Measurements from ENCODE around the gene KIAA1671. TPM values are rescaled to one million over a fixed set of nuclear protein-coding genes. Genes with fewer than 3 reads are reported as not detected.

Gene KIAA1671
- total RNA-seq, 1 donor from 2014 or later = 17.6 TPM

DNA sequence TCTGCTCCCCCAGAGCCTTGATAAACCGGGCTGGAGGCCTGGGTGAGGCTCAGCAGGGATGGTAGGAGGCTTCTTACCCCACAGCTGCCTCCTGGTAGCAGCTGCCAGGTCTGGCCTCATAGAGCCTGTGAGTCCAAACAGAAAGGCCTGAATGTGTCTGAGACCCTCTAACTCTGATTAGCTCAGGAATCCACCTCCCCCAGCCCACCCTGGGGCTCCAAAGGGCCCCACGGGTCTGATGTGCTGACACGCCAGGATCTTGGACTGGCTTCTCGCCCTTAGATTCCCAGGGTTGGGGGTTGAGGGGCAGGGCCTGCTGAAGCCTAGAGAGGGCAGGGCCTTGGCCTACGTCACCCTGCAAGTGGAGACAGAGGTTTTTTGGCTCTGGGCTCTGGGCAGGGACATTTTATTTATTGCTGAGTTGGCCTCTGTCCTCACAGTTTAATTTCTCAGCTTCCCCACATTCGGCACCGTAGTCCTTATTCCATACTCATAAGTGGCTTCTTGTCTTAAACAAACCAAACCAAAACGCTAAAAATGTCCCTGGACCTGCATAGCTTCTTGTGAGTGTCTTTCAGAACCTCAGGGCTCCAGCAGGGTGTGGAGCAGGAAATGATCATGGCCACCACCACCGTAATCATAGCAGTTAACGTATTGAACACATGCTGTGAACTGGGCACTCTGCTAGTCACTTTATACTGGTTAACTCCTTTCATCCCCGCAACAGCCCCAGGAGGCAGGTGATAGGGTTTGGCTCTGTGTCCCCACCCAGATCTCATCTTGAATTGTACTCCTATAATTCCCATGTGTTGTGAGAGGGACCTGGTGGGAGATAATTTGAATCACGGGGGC, 25.1 kb downstream of the KIAA1671 start:
- Mint-ChIP-seq H3K9me3 (no peaks in the 10 kb centered on the region), H3K36me3 (ENCODE audit: low read depth) (no peaks in the 10 kb centered on the region), H3K4me3 (no peak overlapping the region), H3K27me3 (ENCODE audit: insufficient read depth) (peaks cover 14% of the 10 kb centered on the region), H3K4me1 (ENCODE audit: low read depth) (no peaks in the 10 kb centered on the region), H3K27ac (no peak overlapping the region)
- intact Hi-C loops (cut with micrococcal nuclease) = no loop called here
- DNase-seq (ENCODE audit: low spot score) = no peak

DNA sequence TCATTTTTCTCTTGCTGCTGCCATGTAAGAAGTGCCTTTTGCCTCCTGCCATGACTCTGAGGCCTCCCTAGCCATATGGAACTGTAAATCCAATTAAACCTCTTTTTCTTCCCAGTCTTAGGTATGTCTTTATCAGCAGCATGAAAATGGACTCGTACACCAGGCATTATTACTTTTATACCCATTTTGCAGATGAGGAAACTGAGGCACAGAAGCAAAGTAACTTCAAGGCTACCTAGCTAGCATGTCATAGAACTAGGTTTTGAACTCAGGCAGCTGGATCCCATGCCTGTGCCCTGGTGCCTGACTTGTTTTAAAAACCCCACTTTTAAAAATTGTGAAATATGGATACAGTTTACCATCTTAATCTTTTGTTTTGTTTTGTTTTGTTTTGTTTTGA, 25.8 kb downstream of the KIAA1671 start:
- no peak for DNase-seq (ENCODE audit: low spot score)
- Mint-ChIP-seq H3K4me1 (ENCODE audit: low read depth) (no peaks in the 10 kb centered on the region), H3K4me3 (no peak overlapping the region), H3K36me3 (ENCODE audit: low read depth) (no peaks in the 10 kb centered on the region), H3K27me3 (ENCODE audit: insufficient read depth) (peaks cover 16% of the 10 kb centered on the region), H3K27ac (no peak overlapping the region), H3K9me3 (no peaks in the 10 kb centered on the region)
- intact Hi-C loops (cut with micrococcal nuclease) = no loop called here

DNA sequence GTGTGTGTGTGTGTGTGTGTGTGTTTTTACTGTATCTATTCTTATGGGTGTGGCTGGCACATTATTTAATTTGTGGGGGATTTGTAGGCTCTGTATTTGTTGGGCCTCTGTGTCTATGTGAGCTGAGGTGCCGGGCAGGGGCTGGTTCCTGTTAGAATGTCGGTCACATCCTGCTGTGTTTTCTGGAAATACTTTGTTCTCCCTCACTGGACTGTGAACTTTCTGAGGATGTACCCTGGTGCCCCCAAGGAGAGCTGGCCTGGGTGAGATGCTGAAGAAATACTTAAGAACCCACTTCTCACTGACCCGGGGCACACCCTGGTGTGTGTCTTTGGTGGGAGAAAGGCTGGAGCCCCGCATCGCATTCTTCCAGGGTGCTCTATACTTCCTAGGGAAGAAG, 28.6 kb downstream of the KIAA1671 start:
- intact Hi-C loops (cut with micrococcal nuclease) = no loop called here
- no peaks in the 10 kb centered on the region for H3K36me3 Mint-ChIP-seq (ENCODE audit: low read depth)
- H3K27ac Mint-ChIP-seq = no peak overlapping the region
- H3K4me1 Mint-ChIP-seq (ENCODE audit: low read depth) = peaks cover 8% of the 10 kb centered on the region
- no peak for DNase-seq (ENCODE audit: low spot score)
- H3K4me3 Mint-ChIP-seq = no peak overlapping the region
- H3K27me3 Mint-ChIP-seq (ENCODE audit: insufficient read depth) = peaks cover 16% of the 10 kb centered on the region
- H3K9me3 Mint-ChIP-seq = no peaks in the 10 kb centered on the region

DNA sequence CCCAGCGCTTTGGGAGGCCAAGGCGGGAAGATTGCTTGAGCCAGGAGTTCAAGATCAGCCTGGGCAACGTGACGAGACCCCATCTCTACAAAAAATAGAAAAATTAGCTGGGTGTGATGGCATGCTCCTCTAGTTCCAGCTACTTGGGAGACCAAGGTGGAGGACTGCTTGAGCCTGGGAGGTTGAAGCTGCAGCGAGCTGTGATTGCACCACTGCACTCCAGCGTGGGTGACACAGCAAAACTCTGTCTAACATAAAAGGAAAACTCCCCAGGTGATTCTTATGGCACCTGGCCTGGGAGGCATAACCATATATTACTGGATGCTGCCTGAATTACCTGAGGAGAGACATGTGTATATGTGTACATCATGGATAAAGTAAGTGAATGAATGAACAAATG, 29.1 kb downstream of the KIAA1671 start:
- Mint-ChIP-seq H3K36me3 (ENCODE audit: low read depth) (no peaks in the 10 kb centered on the region), H3K4me3 (no peak overlapping the region), H3K4me1 (ENCODE audit: low read depth) (peaks cover 11% of the 10 kb centered on the region), H3K9me3 (no peaks in the 10 kb centered on the region), H3K27me3 (ENCODE audit: insufficient read depth) (peaks cover 16% of the 10 kb centered on the region), H3K27ac (no peak overlapping the region)
- intact Hi-C loops (cut with micrococcal nuclease) = no loop called here
- no peak for DNase-seq (ENCODE audit: low spot score)

DNA sequence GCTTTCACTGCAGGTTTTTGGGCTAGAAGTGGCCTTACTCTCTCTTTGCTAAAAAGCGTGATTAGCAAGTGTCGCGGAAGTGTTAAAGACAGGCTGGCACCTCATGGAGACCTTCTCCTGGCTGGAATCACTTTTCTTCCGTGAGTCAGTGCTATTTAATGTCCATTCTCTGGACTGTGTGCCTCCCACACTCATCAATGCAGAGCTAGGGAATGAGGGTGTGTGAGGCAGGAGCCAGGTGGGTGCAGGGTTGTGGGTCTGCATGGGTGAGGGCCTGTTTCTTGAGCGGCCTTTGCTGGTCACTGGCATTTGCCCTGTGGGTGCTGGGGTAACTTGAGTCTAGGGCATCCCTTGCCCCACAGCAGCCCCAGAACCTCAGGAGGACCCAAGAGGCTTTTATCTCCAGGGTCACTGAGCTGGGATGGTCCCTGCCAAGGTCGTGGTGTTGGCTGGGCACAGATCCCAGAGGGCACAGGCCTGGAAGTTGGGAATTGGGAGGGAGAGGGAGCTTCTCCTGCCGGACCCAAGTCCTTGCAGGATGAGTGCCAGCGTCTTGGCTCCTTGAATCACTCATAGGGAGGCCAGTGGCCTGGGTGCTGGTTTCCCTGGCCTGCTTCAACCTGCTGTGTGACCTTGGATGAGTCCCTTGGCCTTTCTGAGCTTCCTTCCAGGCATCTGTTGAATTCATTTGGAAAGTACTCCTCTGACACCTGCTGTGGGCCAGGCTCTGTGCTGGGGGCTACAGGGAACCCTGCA, 30.0 kb downstream of the KIAA1671 start:
- H3K27ac Mint-ChIP-seq = no peak overlapping the region
- no peaks in the 10 kb centered on the region for H3K9me3 Mint-ChIP-seq
- H3K36me3 Mint-ChIP-seq (ENCODE audit: low read depth) = no peaks in the 10 kb centered on the region
- DNase-seq (ENCODE audit: low spot score) = no peak
- peaks cover 16% of the 10 kb centered on the region for H3K4me1 Mint-ChIP-seq (ENCODE audit: low read depth)
- H3K27me3 Mint-ChIP-seq (ENCODE audit: insufficient read depth) = peaks cover 16% of the 10 kb centered on the region
- intact Hi-C loops (cut with micrococcal nuclease) = no loop called here
- H3K4me3 Mint-ChIP-seq = no peak overlapping the region

DNA sequence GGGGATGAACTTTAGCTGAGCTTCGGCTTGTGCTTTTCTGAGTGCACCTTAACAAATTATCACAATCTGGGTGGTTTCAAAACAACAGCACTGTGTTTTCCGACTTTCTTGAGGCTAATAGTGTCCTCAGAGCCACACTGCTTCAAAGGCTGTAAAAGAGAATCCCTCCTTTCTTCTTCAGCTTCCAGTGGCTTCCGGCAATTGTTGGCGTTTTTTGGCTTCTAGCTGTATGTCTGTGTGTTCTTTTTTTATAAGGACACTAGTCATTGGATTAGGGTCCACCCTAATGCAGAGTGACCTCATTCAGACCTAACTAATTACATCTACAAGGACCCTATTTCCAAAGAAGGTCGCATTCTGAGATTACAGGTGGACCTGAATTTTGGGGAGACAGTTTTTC, 30.6 kb downstream of the KIAA1671 start:
- H3K27me3 Mint-ChIP-seq (ENCODE audit: insufficient read depth) = peaks cover 11% of the 10 kb centered on the region
- no peaks in the 10 kb centered on the region for H3K9me3 Mint-ChIP-seq
- DNase-seq (ENCODE audit: low spot score) = no peak
- no peak overlapping the region for H3K4me3 Mint-ChIP-seq
- no peak overlapping the region for H3K27ac Mint-ChIP-seq
- intact Hi-C loops (cut with micrococcal nuclease) = no loop called here
- H3K4me1 Mint-ChIP-seq (ENCODE audit: low read depth) = peaks cover 18% of the 10 kb centered on the region
- H3K36me3 Mint-ChIP-seq (ENCODE audit: low read depth) = no peaks in the 10 kb centered on the region

DNA sequence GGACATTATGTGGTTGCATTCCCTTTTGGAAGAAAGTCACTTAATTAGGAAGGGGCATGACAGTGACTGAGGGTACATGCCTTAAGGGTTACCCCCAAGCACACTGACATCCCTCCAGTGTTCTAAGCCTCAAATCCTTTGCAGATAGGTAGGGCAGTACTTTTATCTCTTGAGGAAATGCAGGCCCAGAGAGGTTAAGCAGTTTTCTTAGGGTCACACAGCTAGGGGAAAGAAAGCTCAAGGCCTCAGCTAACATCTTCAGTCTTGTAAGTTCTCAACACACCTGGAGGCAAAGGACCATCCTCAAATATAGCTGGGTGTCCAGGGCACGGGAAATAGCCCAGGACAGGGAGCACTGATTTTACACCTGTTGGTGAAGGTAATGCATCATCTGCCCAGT, 31.6 kb downstream of the KIAA1671 start:
- H3K4me3 Mint-ChIP-seq = no peak overlapping the region
- no peaks in the 10 kb centered on the region for H3K9me3 Mint-ChIP-seq
- H3K4me1 Mint-ChIP-seq (ENCODE audit: low read depth) = peaks cover 20% of the 10 kb centered on the region
- no peaks in the 10 kb centered on the region for H3K36me3 Mint-ChIP-seq (ENCODE audit: low read depth)
- DNase-seq (ENCODE audit: low spot score) = no peak
- intact Hi-C loops (cut with micrococcal nuclease) = no loop called here
- peaks cover 13% of the 10 kb centered on the region for H3K27me3 Mint-ChIP-seq (ENCODE audit: insufficient read depth)
- H3K27ac Mint-ChIP-seq = no peak overlapping the region

DNA sequence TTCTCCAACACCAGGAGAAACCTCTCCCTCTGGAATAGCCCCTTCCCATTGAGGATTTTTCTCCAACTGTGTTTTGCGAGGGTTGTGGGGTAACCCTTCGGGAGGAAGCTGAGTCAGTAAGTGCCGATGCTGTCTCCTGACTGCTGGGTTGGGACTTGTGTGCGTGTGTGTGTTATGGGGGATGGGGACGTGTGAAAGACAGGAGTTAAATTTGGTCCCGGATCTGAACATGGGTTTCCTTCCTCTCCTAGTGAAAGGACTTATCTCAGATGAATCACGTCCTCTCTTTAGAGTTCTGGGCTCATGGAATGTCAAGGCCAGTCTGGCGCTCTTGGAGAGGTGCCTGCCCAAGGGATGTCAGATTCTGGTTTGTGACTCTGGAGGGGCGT, 33.3 kb downstream of the KIAA1671 start:
- DNase-seq (ENCODE audit: low spot score) = no peak
- intact Hi-C loops (cut with micrococcal nuclease) = no loop called here
- Mint-ChIP-seq H3K9me3 (no peaks in the 10 kb centered on the region), H3K4me3 (peak overlapping the region; percentile 41), H3K36me3 (ENCODE audit: low read depth) (no peaks in the 10 kb centered on the region), H3K27me3 (ENCODE audit: insufficient read depth) (peaks cover 18% of the 10 kb centered on the region), H3K27ac (no peak overlapping the region), H3K4me1 (ENCODE audit: low read depth) (peaks cover 27% of the 10 kb centered on the region)

DNA sequence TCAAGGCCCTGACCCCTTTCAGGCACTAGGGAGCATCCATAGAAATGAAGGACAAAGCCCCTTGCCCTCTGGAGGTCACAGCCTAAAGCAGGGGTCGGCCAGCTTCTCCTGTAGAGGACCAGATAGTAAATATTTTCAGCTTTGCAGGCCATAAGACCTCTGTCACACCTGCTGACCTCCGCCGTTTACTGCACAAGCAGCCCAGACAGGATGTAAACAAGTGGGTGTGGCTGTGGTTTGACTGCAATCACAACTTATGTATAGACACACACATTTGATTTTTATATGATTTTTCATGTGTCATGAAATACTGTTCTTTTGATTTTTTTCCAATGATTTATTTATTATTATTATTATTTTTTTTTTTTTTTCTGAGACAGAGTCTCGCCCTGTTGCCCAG, 34.3 kb downstream of the KIAA1671 start:
- Mint-ChIP-seq H3K4me3 (no peak overlapping the region), H3K4me1 (ENCODE audit: low read depth) (peaks cover 36% of the 10 kb centered on the region), H3K36me3 (ENCODE audit: low read depth) (peaks cover 2% of the 10 kb centered on the region), H3K27ac (no peak overlapping the region), H3K9me3 (no peaks in the 10 kb centered on the region), H3K27me3 (ENCODE audit: insufficient read depth) (peaks cover 18% of the 10 kb centered on the region)
- peak; percentile 27 for DNase-seq (ENCODE audit: low spot score)
- intact Hi-C loops (cut with micrococcal nuclease) = no loop called here

DNA sequence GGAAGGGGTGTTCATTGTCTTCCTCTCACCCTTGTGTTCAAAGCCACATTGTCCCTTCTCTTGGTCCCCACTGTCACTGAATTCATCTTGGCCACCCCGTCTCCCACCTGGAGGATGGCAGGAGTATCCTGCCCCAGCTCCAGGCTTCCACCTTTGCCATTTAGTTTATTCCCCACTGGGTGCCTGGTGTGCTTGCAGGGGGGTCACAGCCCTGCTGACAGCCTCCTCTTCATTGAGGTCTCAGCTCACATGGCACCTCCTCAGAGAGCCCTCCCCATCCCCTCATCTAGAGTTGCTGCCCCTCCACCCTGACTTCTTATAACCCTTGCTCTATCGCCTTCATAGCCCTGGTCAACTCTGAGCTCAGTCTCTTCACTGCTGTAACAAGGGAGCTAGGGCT, 36.6 kb downstream of the KIAA1671 start:
- Mint-ChIP-seq H3K4me1 (ENCODE audit: low read depth) (peaks cover 54% of the 10 kb centered on the region), H3K4me3 (no peak overlapping the region), H3K9me3 (no peaks in the 10 kb centered on the region), H3K27me3 (ENCODE audit: insufficient read depth) (peaks cover 11% of the 10 kb centered on the region), H3K27ac (no peak overlapping the region), H3K36me3 (ENCODE audit: low read depth) (peaks cover 2% of the 10 kb centered on the region)
- intact Hi-C loops (cut with micrococcal nuclease) = no loop called here
- no peak for DNase-seq (ENCODE audit: low spot score)

DNA sequence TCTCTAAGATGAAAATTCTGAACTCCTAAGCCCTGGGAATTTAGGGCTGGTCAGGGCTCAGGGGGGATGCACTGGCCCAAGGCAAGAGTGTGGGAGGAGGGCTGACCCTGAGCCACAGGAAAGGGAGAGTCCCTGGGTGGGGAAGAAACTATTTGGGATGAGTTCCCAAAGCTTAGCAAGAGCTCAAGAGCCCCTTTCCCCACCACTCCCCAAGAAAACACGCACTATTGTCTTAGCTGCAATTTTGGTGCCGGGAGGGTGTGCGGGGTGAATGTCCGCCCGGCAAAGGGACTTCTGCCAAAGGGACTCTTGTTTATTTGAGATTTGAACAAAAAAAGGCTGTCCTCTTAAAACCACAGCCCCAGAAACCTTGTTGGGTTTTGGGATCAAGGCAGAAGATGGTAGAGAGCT, 37.0 kb downstream of the KIAA1671 start:
- H3K27ac Mint-ChIP-seq = no peak overlapping the region
- H3K36me3 Mint-ChIP-seq (ENCODE audit: low read depth) = peaks cover 2% of the 10 kb centered on the region
- peaks cover 58% of the 10 kb centered on the region for H3K4me1 Mint-ChIP-seq (ENCODE audit: low read depth)
- no peak for DNase-seq (ENCODE audit: low spot score)
- H3K27me3 Mint-ChIP-seq (ENCODE audit: insufficient read depth) = peaks cover 11% of the 10 kb centered on the region
- intact Hi-C loops (cut with micrococcal nuclease) = no loop called here
- H3K9me3 Mint-ChIP-seq = no peaks in the 10 kb centered on the region
- H3K4me3 Mint-ChIP-seq = no peak overlapping the region

DNA sequence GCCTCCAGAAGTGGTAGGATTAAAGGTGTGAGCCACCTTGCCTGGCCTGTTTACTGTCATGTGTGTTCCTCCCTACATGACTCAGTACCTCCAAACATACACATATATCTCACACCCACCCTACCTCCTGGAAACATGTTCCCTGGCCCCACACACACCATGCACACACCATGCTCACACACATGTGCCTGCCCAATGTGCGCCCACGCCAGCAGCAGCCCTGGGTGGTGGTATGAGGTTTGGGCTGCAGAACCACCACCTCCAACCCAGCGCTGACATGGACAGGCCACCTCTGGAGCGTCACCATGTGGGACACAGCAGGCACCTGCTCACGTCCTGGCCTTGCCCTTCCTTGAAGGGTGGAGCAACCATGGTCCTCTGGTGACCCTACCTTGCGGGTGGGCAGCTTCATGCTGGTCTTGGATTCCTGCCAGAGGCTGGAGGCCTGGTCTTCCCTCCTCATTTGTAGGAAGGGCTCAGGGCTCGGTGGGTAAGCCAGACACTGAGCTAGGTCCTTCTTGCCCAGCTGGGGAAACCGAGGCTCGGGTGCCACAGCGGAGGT, 37.9 kb downstream of the KIAA1671 start:
- DNase-seq (ENCODE audit: low spot score) = no peak
- Mint-ChIP-seq H3K27ac (no peak overlapping the region), H3K27me3 (ENCODE audit: insufficient read depth) (peaks cover 11% of the 10 kb centered on the region), H3K36me3 (ENCODE audit: low read depth) (peaks cover 2% of the 10 kb centered on the region), H3K9me3 (no peaks in the 10 kb centered on the region), H3K4me1 (ENCODE audit: low read depth) (peaks cover 61% of the 10 kb centered on the region), H3K4me3 (no peak overlapping the region)
- intact Hi-C loops (cut with micrococcal nuclease) = loop anchor here (5.0 kb wide), 1 partner anchor 492 kb away; no protein-coding TSS in a partner anchor

DNA sequence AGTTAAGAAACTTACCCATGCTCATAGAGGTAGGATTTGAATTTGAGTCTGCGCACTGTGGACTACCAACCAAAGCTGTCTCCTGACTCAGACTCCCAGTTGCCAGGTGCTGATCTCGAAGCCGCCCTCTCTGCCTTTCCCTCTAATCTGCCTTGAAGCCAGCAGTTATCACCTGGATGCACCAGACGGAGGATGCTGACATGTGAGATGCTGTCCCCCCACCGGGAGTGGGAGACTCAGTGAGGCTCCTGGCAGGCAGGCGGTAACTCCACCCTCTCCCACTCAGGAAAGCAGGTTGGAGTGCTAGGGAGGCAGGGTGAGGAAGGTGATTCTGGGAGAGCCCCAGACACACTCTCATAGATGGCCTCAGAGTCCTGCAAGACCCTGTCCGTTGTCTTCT, 40.4 kb downstream of the KIAA1671 start:
- peak overlapping the region; percentile 77 for H3K27ac Mint-ChIP-seq

More for the DNA sequence above, 40.4 kb downstream of the KIAA1671 start:
- no peaks in the 10 kb centered on the region for H3K9me3 Mint-ChIP-seq
- intact Hi-C loops (cut with micrococcal nuclease) = loop anchor here (5.0 kb wide), 1 partner anchor 489 kb away; no protein-coding TSS in a partner anchor
- DNase-seq (ENCODE audit: low spot score) = no peak
- H3K4me1 Mint-ChIP-seq (ENCODE audit: low read depth) = peaks cover 63% of the 10 kb centered on the region
- peaks cover 5% of the 10 kb centered on the region for H3K36me3 Mint-ChIP-seq (ENCODE audit: low read depth)
- peaks cover 11% of the 10 kb centered on the region for H3K27me3 Mint-ChIP-seq (ENCODE audit: insufficient read depth)
- no peak overlapping the region for H3K4me3 Mint-ChIP-seq

Data from activated T-helper 1 cell treated with anti-CD3 and anti-CD28 coated beads, Interleukin-12 subunit alpha, Interleukin-12 subunit beta, Interleukin-2, Interleukin-4 antibody, amounts not matched to agents 30 ng/mL and 10 ng/mL and 1 ng/mL, durations not matched to agents 14 hours and 24 hours and 36 hours (primary cell).